Keratinocyte (primary cell): ENCODE measurements around the gene C1orf146.
"Not testable (repeated sequence)": the region's sequence is repeated elsewhere in the genome, so short reads cannot be mapped to it uniquely, and the experiment has no call there.

Experiments used
- CTCF ChIP-seq, 3 experiments: IDR thresholded peaks in 1 of 3; conservative IDR thresholded peaks in 1 of 3; optimal IDR thresholded peaks in 1 of 3; 2 replicates in 2 of 3; 3 replicates in 1 of 3; pipeline versions ENCODE3 to v1.5.1; 2011; ENCODE audit warnings: low read length in 3 of 3, mild to moderate bottlenecking in 3 of 3, moderate library complexity in 2 of 3, control low read depth in 1 of 3, inconsistent platforms in 1 of 3; ENCODE audit not compliant: insufficient read depth in 2 of 3; ENCODE audit errors: extremely low read depth in 1 of 3
- EZH2 ChIP-seq: IDR thresholded peaks from one replicate; pipeline ENCODE4 v1.6.1; 2012; ENCODE audit warnings: inconsistent platforms, mild to moderate bottlenecking, low read length, moderate library complexity

- not testable (repeated sequence) for TF ChIP-seq CTCF (optimal IDR thresholded peaks at IDR 0.05 in 1 of 3, IDR thresholded peaks at IDR 0.05 in 1 of 3, conservative IDR thresholded peaks at IDR 0.05 in 1 of 3; ENCODE audit: extremely low read depth in 1 of 3, insufficient read depth in 2 of 3, low read length in 3 of 3); EZH2
These were observed 63.7 kb downstream of the C1orf146 start for GRCh38 chr1:92281411-92281810.
